ENCODE results near the gene LAIR2.

DNA sequence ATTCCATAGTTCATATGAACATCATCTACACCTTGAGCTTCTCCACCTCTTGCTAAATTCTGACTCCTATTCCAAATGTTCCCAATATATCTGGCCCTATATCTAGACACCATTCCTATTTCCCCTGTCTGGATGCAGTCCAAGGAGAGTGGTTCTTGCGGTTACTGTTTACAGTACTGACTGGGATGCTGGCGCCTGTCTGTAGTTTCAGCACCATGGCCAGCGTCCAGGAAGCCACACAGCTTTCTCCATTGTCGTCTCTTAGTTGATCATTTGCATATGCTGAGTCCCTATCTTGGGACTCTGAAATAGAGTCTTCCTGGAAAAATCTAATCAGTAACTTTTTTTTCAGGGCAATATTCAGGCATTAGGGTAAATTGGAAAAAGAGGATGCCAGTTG, 14.9 kb downstream of the LAIR2 start:
- TF ChIP-seq TAF1 (IDR thresholded peaks at IDR 0.05; ENCODE audit: borderline replicate concordance, insufficient read depth, low read length) (no peak), POLR2AphosphoS5 (IDR thresholded peaks at IDR 0.05; ENCODE audit: low read depth, low read length) (no peak)
- TF ChIP-seq, protein P1, sequence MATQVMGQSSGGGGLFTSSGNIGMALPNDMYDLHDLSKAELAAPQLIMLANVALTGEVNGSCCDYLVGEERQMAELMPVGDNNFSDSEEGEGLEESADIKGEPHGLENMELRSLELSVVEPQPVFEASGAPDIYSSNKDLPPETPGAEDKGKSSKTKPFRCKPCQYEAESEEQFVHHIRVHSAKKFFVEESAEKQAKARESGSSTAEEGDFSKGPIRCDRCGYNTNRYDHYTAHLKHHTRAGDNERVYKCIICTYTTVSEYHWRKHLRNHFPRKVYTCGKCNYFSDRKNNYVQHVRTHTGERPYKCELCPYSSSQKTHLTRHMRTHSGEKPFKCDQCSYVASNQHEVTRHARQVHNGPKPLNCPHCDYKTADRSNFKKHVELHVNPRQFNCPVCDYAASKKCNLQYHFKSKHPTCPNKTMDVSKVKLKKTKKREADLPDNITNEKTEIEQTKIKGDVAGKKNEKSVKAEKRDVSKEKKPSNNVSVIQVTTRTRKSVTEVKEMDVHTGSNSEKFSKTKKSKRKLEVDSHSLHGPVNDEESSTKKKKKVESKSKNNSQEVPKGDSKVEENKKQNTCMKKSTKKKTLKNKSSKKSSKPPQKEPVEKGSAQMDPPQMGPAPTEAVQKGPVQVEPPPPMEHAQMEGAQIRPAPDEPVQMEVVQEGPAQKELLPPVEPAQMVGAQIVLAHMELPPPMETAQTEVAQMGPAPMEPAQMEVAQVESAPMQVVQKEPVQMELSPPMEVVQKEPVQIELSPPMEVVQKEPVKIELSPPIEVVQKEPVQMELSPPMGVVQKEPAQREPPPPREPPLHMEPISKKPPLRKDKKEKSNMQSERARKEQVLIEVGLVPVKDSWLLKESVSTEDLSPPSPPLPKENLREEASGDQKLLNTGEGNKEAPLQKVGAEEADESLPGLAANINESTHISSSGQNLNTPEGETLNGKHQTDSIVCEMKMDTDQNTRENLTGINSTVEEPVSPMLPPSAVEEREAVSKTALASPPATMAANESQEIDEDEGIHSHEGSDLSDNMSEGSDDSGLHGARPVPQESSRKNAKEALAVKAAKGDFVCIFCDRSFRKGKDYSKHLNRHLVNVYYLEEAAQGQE (IDR thresholded peaks at IDR 0.05; ENCODE audit: insufficient read depth in 1 of 2, low read depth in 2 of 2, low read length in 2 of 2) = peak; percentile 96 to 100

Data from PFSK-1 (cell line).